GM10266 (cell line): Measurements from ENCODE around the gene GALNT9.

Experiments used
- DNase-seq: peaks from one replicate; pipeline ENCODE4 v3.0.0; 2012; ENCODE audit errors: extremely low spot score
- CTCF ChIP-seq: IDR thresholded peaks from 2 replicates; pipeline ENCODE4 v1.5.1; 2012; ENCODE audit warnings: mild to moderate bottlenecking, low read depth; ENCODE audit not compliant: control insufficient read depth, insufficient read depth; ENCODE audit errors: missing control alignments

The GALNT9 gene

GRCh38 chr12:132194056-132194455 lies 135.3 kb downstream of the GALNT9 start:
- TF ChIP-seq CTCF = no peak
- DNase-seq = no peak

- no peak for TF ChIP-seq CTCF
- no peak for DNase-seq
These were observed 137.5 kb downstream of the GALNT9 start for GRCh38 chr12:132191715-132192553.

- no peak for TF ChIP-seq CTCF
- no peak for DNase-seq
These were observed 138.4 kb downstream of the GALNT9 start for GRCh38 chr12:132190834-132191500.

GRCh38 chr12:132190012-132190755 lies 139.2 kb downstream of the GALNT9 start:
- no peak for DNase-seq
- no peak for TF ChIP-seq CTCF

GRCh38 chr12:132189378-132190011 lies 139.9 kb downstream of the GALNT9 start:
- no peak for TF ChIP-seq CTCF
- peak; percentile 97 for DNase-seq

GRCh38 chr12:132188916-132189325 lies 140.5 kb downstream of the GALNT9 start:
- TF ChIP-seq CTCF = no peak
- DNase-seq = no peak
